ENCODE measurements around the gene LRRC59. TPM values are rescaled to one million over a fixed set of nuclear protein-coding genes. Genes with fewer than 3 reads are reported as not detected.

LRRC59 gene
- total RNA-seq, 1 donor from 2014 or later = 75.3 TPM

DNA sequence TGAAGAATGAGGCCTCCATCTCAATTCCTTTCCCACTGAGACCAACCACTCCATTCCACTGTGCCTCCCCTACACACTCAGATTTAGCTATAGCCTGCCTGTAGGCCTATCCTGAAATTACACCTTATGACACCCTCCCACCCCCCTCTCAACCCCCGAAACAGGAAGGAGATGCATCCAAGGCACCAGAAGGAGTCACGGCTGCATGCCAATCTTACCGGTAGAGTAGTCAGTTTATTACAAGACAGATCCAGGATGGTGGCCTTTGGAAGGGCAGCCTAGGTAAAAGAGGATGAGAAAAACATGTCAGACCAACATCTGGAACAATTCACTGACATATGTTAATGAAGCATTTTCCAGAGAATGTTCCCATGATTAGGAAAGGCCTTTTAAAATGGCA, 2.6 kb downstream of the LRRC59 start:
- DNase-seq (ENCODE audit: extremely low spot score, unreplicated experiment) = no peak
- TF ChIP-seq, protein P1, sequence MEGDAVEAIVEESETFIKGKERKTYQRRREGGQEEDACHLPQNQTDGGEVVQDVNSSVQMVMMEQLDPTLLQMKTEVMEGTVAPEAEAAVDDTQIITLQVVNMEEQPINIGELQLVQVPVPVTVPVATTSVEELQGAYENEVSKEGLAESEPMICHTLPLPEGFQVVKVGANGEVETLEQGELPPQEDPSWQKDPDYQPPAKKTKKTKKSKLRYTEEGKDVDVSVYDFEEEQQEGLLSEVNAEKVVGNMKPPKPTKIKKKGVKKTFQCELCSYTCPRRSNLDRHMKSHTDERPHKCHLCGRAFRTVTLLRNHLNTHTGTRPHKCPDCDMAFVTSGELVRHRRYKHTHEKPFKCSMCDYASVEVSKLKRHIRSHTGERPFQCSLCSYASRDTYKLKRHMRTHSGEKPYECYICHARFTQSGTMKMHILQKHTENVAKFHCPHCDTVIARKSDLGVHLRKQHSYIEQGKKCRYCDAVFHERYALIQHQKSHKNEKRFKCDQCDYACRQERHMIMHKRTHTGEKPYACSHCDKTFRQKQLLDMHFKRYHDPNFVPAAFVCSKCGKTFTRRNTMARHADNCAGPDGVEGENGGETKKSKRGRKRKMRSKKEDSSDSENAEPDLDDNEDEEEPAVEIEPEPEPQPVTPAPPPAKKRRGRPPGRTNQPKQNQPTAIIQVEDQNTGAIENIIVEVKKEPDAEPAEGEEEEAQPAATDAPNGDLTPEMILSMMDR (conservative IDR thresholded peaks at IDR 0.05) = no peak
- Mint-ChIP-seq H3K36me3 (peaks cover 24% of the 10 kb centered on the region), H3K4me3 (peak overlapping the region; percentile 74), H3K4me1 (ENCODE audit: unreplicated experiment) (peaks cover 20% of the 10 kb centered on the region), H3K27ac (peak overlapping the region; percentile 70), H3K27me3 (no peaks in the 10 kb centered on the region), H3K9me3 (no peaks in the 10 kb centered on the region)

- peaks cover 24% of the 10 kb centered on the region for H3K36me3 Mint-ChIP-seq
These were observed 3.6 kb downstream of the LRRC59 start for GRCh38 chr17:50393700-50394099.

DNA sequence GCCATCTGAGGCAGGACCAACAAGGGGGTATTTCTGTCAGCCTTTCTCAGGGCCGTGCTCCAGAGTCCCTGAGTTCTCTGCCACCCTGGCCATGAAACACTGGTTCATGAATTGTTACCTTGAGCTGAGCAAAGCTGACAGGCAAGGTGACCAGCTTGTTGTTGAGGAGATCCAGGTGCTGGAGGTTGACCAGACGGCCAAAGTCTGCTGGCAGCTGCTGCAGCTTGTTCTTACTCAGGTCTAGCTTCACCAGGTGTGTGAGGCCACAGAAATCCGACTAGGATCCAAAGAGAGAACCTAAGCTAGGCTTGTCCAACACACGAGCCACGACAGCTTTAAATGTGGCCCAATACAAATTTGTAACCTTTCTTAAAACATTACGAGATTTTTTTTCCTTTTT, 4.7 kb downstream of the LRRC59 start:
- Mint-ChIP-seq H3K27ac (no peak overlapping the region), H3K27me3 (no peaks in the 10 kb centered on the region), H3K4me3 (no peak overlapping the region), H3K4me1 (ENCODE audit: unreplicated experiment) (peaks cover 17% of the 10 kb centered on the region), H3K36me3 (peaks cover 31% of the 10 kb centered on the region), H3K9me3 (no peaks in the 10 kb centered on the region)
- TF ChIP-seq, protein P1 (conservative IDR thresholded peaks at IDR 0.05) = no peak
- no peak for DNase-seq (ENCODE audit: extremely low spot score, unreplicated experiment)

More at GRCh38 chr17:50393700-50394099, 3.6 kb downstream of the LRRC59 start:
- Mint-ChIP-seq H3K4me1 (ENCODE audit: unreplicated experiment) (peaks cover 20% of the 10 kb centered on the region), H3K9me3 (no peaks in the 10 kb centered on the region), H3K27ac (no peak overlapping the region), H3K27me3 (no peaks in the 10 kb centered on the region), H3K4me3 (no peak overlapping the region)
- no peak for DNase-seq (ENCODE audit: extremely low spot score, unreplicated experiment)
- TF ChIP-seq, protein P1 (conservative IDR thresholded peaks at IDR 0.05) = no peak

GRCh38 chr17:50389534-50389933, 7.8 kb downstream of the LRRC59 start:
- H3K9me3 Mint-ChIP-seq = no peaks in the 10 kb centered on the region

GRCh38 chr17:50388728-50389127, 8.6 kb downstream of the LRRC59 start:
- H3K4me3 Mint-ChIP-seq = no peak overlapping the region

More at GRCh38 chr17:50389534-50389933, 7.8 kb downstream of the LRRC59 start:
- Mint-ChIP-seq H3K4me3 (no peak overlapping the region), H3K27ac (no peak overlapping the region), H3K4me1 (ENCODE audit: unreplicated experiment) (no peaks in the 10 kb centered on the region), H3K36me3 (peaks cover 31% of the 10 kb centered on the region), H3K27me3 (no peaks in the 10 kb centered on the region)
- DNase-seq (ENCODE audit: extremely low spot score, unreplicated experiment) = no peak
- TF ChIP-seq, protein P1 (conservative IDR thresholded peaks at IDR 0.05) = no peak

More at GRCh38 chr17:50388728-50389127, 8.6 kb downstream of the LRRC59 start:
- no peak for DNase-seq (ENCODE audit: extremely low spot score, unreplicated experiment)
- no peaks in the 10 kb centered on the region for H3K9me3 Mint-ChIP-seq
- H3K4me1 Mint-ChIP-seq (ENCODE audit: unreplicated experiment) = no peaks in the 10 kb centered on the region
- H3K27ac Mint-ChIP-seq = no peak overlapping the region
- H3K36me3 Mint-ChIP-seq = peaks cover 27% of the 10 kb centered on the region
- TF ChIP-seq, protein P1 (conservative IDR thresholded peaks at IDR 0.05) = no peak
- no peaks in the 10 kb centered on the region for H3K27me3 Mint-ChIP-seq
